Neural progenitor cell (in vitro differentiated cells): Measurements from ENCODE around the gene RARRES2.
"Not testable (repeated sequence)": the region's sequence is repeated elsewhere in the genome, so short reads cannot be mapped to it uniquely, and the experiment has no call there.

Experiments used
- CTCF ChIP-seq: fragments of 200-600 bp; sonication (generic); IDR thresholded peaks from 2 replicates; pipeline ENCODE4 v1.5.1; 2017; ENCODE audit warnings: antibody characterized with exemption, mild to moderate bottlenecking
- EZH2 ChIP-seq: fragments of 200-600 bp; sonication (generic); IDR thresholded peaks from 2 replicates; pipeline ENCODE4 v1.6.1; 2017; ENCODE audit warnings: antibody characterized with exemption, mild to moderate bottlenecking, moderate library complexity
- EZH2phosphoT487 ChIP-seq: fragments of 200-600 bp; sonication (generic); IDR thresholded peaks from 2 replicates; pipeline ENCODE4 v1.6.1; 2017; ENCODE audit warnings: antibody characterized with exemption

GRCh38 chr7:150290317-150290716, 51.1 kb downstream of the RARRES2 start:
- not testable (repeated sequence) for TF ChIP-seq CTCF, EZH2phosphoT487, EZH2
